Cardiac muscle cell (in vitro differentiated cells and primary cell): Measurements from ENCODE around the gene MMS19. TPM values are rescaled to one million over a fixed set of nuclear protein-coding genes. Genes with fewer than 3 reads are reported as not detected.

Experiments
- DNase-seq, 2 donors: peaks; one replicate each; pipeline versions ENCODE4 v3.0.0 to v3.0.0-alpha.2; 2010 to 2017; ENCODE audit warnings: low read depth in 1 of 2, low spot score in 1 of 2
- H3K27ac ChIP-seq: fragments of 200-600 bp; sonication (generic); 2 replicates; pipeline ENCODE4 v1.5.1; 2016
- H3K27me3 ChIP-seq: fragments of 200-600 bp; sonication (generic); 2 replicates; pipeline ENCODE4 v1.6.0; 2016; ENCODE audit warnings: control low read depth
- H3K36me3 ChIP-seq: fragments of 200-600 bp; sonication (generic); 2 replicates; pipeline ENCODE4 v1.5.1; 2016; ENCODE audit warnings: control low read depth
- H3K4me1 ChIP-seq: fragments of 200-600 bp; sonication (generic); 2 replicates; pipeline ENCODE4 v1.8.1; 2017; ENCODE audit warnings: low read depth, mild to moderate bottlenecking, mixed run types
- H3K4me3 ChIP-seq: fragments of 200-600 bp; sonication (generic); 2 replicates; pipeline ENCODE4 v1.5.1; 2016; ENCODE audit warnings: mild to moderate bottlenecking
- H3K9me3 ChIP-seq: fragments of 200-600 bp; sonication (generic); 2 replicates; pipeline ENCODE4 v1.5.1; 2017; ENCODE audit warnings: low read depth, mild to moderate bottlenecking, control low read depth
- polyA plus RNA-seq: library from polyadenylated mRNA; unstranded; fragments of >200 nt; fragmentation: Nextera tagmentation; extraction: Ambion mirVana; gene quantifications from 2 replicates; pipeline ENCODE4 v1.2.1, GENCODE V29; 2016
- total RNA-seq: library from RNA; depleted of rRNA; stranded (reverse); fragments of >200 nt; gene quantifications from 2 replicates; pipeline ENCODE4 v1.2.3, GENCODE V29; 2016
- TF ChIP-seq, protein P1 (sequence below): IDR thresholded peaks from 2 replicates; pipeline ENCODE4 v1.5.1; 2012; ENCODE audit warnings: low read depth, mild to moderate bottlenecking, low read length

MMS19 gene
- total and polyA plus RNA-seq, 2 experiments from 2014 or later = 72.5 to 94.0 TPM

DNA sequence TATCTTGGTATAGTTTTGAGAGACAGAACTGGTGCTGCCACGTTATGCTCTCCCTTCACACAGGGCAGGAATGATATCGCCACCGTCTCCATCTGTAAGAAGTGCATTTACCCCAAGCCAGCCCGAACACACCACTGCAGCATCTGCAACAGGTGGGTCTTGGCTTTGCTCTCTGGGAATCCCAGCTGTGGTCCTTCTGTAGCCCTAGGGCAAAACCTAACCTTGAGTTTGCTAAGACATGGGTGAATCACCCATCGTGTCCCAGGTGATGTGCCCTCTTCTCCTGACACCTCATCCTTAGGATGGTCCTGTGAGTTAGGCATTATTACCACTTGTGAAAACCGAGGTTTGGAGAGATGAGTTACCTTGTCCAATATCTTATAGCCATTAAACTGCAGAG is 45.9 kb downstream of the MMS19 start:
- H3K9me3 ChIP-seq = no peaks in the 10 kb centered on the region
- H3K27me3 ChIP-seq = no peaks in the 10 kb centered on the region
- H3K4me3 ChIP-seq = no peak overlapping the region
- H3K36me3 ChIP-seq = peaks cover 15% of the 10 kb centered on the region
- H3K4me1 ChIP-seq = peaks cover 12% of the 10 kb centered on the region
- H3K27ac ChIP-seq = no peak overlapping the region
- DNase-seq = no peak
- TF ChIP-seq, protein P1, sequence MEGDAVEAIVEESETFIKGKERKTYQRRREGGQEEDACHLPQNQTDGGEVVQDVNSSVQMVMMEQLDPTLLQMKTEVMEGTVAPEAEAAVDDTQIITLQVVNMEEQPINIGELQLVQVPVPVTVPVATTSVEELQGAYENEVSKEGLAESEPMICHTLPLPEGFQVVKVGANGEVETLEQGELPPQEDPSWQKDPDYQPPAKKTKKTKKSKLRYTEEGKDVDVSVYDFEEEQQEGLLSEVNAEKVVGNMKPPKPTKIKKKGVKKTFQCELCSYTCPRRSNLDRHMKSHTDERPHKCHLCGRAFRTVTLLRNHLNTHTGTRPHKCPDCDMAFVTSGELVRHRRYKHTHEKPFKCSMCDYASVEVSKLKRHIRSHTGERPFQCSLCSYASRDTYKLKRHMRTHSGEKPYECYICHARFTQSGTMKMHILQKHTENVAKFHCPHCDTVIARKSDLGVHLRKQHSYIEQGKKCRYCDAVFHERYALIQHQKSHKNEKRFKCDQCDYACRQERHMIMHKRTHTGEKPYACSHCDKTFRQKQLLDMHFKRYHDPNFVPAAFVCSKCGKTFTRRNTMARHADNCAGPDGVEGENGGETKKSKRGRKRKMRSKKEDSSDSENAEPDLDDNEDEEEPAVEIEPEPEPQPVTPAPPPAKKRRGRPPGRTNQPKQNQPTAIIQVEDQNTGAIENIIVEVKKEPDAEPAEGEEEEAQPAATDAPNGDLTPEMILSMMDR = no peak

DNA sequence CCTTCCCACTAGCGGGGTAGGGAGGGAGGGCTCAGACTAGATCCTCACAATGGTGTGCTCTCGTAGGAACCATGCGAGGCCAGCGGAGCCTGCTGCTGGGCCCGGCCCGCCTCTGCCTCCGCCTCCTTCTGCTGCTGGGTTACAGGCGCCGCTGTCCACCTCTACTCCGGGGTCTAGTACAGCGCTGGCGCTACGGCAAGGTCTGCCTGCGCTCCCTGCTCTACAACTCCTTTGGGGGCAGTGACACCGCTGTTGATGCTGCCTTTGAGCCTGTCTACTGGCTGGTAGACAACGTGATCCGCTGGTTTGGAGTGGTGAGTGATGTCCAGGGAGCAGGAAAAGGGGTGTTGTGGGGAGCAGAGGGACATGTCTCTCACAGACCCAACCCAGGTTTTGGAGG is 46.6 kb downstream of the MMS19 start:
- H3K36me3 ChIP-seq = peaks cover 15% of the 10 kb centered on the region
- no peak for DNase-seq
- H3K4me3 ChIP-seq = no peak overlapping the region
- H3K4me1 ChIP-seq = peaks cover 11% of the 10 kb centered on the region
- H3K9me3 ChIP-seq = no peaks in the 10 kb centered on the region
- TF ChIP-seq, protein P1 = no peak
- no peaks in the 10 kb centered on the region for H3K27me3 ChIP-seq
- H3K27ac ChIP-seq = no peak overlapping the region

DNA sequence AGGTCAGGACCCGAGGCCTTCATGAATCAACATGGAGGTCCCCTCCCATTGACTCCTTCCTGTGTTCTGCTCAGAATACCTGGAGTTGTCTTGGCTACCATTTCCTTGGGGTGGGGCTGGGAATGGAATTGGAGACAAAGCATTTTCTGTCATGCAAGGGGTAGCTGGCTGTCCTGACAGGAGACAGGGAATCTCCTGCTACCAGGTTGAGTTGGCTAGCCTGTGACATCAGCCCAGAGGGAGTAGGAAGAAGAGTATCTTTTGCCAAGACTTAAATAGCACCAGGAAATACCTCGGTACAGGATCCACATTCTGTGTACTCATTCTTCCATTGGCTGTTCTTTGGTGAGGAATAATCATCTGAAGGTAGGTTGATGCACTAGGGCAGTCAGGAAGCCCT is 47.4 kb downstream of the MMS19 start:
- no peak overlapping the region for H3K4me3 ChIP-seq
- H3K36me3 ChIP-seq = peaks cover 11% of the 10 kb centered on the region
- no peaks in the 10 kb centered on the region for H3K27me3 ChIP-seq
- TF ChIP-seq, protein P1 = no peak
- H3K9me3 ChIP-seq = no peaks in the 10 kb centered on the region
- H3K4me1 ChIP-seq = peaks cover 11% of the 10 kb centered on the region
- DNase-seq = no peak
- no peak overlapping the region for H3K27ac ChIP-seq

DNA sequence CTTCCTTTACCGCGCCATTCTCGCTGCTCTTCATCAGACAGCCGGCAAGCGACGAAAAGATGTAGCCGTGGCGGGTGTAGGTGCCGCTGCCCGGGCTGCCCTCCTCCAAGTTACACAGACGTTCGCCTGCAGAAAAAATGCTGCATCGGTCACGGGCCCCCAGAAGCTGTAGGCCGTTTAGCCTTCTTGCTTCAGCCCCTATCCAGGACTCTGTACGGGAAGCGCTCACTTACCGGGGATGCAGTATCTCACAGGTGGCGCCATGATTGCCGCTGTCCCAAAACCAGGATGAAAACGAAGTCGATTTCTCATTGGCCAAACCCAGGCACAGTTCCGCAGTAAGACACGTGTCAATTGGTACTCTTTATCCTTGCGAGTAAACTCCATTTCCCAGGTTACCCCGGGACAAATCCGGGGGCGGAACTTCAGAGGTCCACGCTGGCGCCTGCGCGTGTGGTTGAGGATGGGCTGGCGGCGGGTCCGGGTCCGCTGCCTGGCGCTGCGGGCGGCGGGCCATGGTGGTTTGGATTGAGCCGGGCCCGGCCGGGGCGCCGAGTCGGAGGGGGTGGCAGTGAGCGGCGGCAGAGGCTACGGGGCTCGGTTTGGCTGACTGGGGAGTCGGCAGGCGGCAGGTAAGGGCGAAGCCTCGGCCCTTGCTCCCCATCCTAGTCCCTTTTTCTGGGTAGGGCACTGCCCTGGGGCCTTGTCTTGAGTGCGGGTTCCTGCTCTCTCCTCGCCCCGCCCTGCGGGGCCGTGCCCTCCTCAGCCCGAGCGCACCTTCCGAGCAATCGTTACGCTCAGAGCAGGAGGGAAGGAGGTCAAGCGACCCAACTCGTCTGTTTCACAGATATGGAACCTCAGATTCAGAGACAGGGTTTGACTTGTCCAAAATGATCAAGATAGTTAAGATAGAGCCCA is 52.2 kb downstream of the MMS19 start, which contains the start of the genes EXOSC1 and ZDHHC16:
EXOSC1 (minus strand) TSS at position 285 of the 918 bp plus-strand sequence; CDS start at position 264, 21 bp downstream.
ZDHHC16 (plus strand) TSS at position 454 of the 918 bp plus-strand sequence. CDS start 5,501 bp downstream, outside the sequence.
- Histone ChIP-seq H3K27ac (peak within 1 kb of the TSS; percentile 32), H3K36me3 (peaks cover 4% of the 10 kb centered on the region), H3K27me3 (no peaks in the 10 kb centered on the region), H3K9me3 (no peaks in the 10 kb centered on the region), H3K4me3 (peak within 1 kb of the TSS; percentile 57), H3K4me1 (peaks cover 8% of the 10 kb centered on the region)
- TF ChIP-seq, protein P1 = no peak
- DNase-seq = peak; percentile 96 to 97

DNA sequence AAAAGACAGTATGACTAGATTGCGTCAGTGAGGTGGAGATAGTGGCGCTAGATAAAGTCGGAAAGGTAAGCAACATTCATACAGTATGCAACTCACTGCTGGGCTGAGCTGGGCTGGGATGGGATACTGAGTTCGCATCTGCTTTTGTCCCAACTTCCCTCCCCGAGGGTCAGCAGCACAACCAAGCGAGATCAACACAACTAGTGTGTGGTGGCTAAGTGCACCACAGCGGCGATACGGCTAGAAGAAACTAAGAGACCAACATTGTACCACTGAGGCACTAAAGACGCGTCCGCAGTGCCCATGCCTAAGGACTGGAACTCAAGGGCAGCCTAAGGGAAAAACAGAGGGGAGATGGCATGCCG is 52.9 kb downstream of the MMS19 start:
- no peaks in the 10 kb centered on the region for H3K27me3 ChIP-seq
- TF ChIP-seq, protein P1 = no peak
- H3K9me3 ChIP-seq = no peaks in the 10 kb centered on the region
- DNase-seq = no peak
- H3K4me3 ChIP-seq = peak overlapping the region; percentile 57
- no peak overlapping the region for H3K27ac ChIP-seq
- H3K36me3 ChIP-seq = peaks cover 6% of the 10 kb centered on the region
- peaks cover 8% of the 10 kb centered on the region for H3K4me1 ChIP-seq
